ENCODE measurements around the gene CGB8.
"Not testable (repeated sequence)": the region's sequence is repeated elsewhere in the genome, so short reads cannot be mapped to it uniquely, and the experiment has no call there.

DNA sequence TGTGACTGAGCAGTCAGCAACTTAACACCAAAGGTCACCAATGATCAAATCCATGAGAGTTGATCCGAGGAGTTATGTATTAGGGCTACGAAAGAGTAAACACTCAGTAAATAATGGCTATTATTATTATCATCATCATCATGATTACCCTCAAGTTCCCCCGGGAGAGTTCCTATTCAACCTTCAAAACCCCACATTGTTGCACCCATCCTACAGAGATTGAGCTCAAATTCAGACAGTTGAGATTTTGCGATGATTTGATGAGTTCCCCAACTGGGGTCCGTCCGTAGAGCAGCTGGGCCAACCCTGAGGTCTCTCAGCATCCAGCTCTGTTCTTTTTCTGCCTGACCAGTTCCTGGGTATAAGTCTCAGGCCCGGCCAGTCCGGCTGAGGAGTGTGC lies 10.8 kb downstream of the CGB8 start:
- TF ChIP-seq POLR2A, POLR2AphosphoS5, EP300 (IDR thresholded peaks at IDR 0.05): not testable (repeated sequence)
- TF ChIP-seq, protein P1, sequence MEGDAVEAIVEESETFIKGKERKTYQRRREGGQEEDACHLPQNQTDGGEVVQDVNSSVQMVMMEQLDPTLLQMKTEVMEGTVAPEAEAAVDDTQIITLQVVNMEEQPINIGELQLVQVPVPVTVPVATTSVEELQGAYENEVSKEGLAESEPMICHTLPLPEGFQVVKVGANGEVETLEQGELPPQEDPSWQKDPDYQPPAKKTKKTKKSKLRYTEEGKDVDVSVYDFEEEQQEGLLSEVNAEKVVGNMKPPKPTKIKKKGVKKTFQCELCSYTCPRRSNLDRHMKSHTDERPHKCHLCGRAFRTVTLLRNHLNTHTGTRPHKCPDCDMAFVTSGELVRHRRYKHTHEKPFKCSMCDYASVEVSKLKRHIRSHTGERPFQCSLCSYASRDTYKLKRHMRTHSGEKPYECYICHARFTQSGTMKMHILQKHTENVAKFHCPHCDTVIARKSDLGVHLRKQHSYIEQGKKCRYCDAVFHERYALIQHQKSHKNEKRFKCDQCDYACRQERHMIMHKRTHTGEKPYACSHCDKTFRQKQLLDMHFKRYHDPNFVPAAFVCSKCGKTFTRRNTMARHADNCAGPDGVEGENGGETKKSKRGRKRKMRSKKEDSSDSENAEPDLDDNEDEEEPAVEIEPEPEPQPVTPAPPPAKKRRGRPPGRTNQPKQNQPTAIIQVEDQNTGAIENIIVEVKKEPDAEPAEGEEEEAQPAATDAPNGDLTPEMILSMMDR (IDR thresholded peaks at IDR 0.05) = not testable (repeated sequence)

Measured in upper lobe of left lung (tissue), 4 donors.